T-helper 1 cell treated with Interleukin-12 subunit alpha and Interleukin-12 subunit beta and Interleukin-4 antibody, amounts not matched to agents 30 μg/mL and 1 μg/mL, for 36 hours (primary cell): ENCODE results near the gene GOLGA2.

Experiments used
- H3K27ac Mint-ChIP-seq: one replicate; pipeline ENCODE4 v1.8.0; 2021; ENCODE audit warnings: mild to moderate bottlenecking, mixed read lengths
- H3K27me3 Mint-ChIP-seq: one replicate; pipeline ENCODE4 v1.8.0; 2021; ENCODE audit warnings: low read depth, mixed read lengths
- H3K36me3 Mint-ChIP-seq: one replicate; pipeline ENCODE4 v1.8.0; 2021; ENCODE audit warnings: low read depth, mixed read lengths
- H3K4me1 Mint-ChIP-seq: one replicate; pipeline ENCODE4 v1.8.0; 2021; ENCODE audit warnings: low read depth, mixed read lengths
- H3K4me3 Mint-ChIP-seq: one replicate; pipeline ENCODE4 v1.8.0; 2021; ENCODE audit warnings: mild to moderate bottlenecking, moderate library complexity, mixed read lengths
- H3K9me3 Mint-ChIP-seq: one replicate; pipeline ENCODE4 v1.8.0; 2021; ENCODE audit warnings: mixed read lengths

Gene GOLGA2

DNA sequence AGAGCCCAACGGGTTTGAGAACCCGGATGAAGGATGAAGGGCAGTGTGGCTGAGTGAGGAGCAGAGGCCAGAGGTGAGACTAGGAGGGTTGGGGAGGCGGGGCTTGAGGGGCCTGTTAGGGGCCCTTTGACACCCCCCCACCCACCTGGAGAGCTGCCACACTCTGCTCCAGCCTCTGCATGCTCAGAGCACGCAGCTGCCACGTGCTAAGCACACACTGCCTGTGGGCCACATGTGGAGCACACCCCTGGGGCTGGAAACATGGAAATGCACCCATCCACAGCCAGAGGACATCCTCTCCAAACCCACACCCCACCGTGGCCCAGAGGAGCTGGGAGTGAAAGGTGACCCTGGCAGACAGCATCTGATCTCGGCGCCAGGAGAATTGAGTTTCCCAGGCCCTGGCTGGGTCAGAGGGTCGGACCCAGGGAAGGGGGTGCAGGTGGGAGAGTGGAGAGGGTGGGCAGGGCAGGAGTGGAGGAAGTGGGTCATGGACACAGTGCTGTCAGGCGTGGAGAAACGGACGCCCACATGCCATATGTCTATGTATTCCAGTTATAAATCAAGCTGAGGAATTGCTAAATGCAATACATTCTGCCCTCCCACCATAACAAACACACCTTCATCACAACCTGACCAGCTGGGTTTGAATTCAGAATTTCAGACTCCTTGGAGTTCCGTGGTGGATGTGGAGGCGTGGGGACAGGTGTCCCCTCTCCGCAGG lies 66.7 kb downstream of the GOLGA2 start:
- Mint-ChIP-seq H3K27me3 (peaks cover 47% of the 10 kb centered on the region), H3K4me3 (no peak overlapping the region), H3K27ac (no peak overlapping the region), H3K4me1 (peaks cover 3% of the 10 kb centered on the region), H3K9me3 (no peaks in the 10 kb centered on the region), H3K36me3 (no peaks in the 10 kb centered on the region)

DNA sequence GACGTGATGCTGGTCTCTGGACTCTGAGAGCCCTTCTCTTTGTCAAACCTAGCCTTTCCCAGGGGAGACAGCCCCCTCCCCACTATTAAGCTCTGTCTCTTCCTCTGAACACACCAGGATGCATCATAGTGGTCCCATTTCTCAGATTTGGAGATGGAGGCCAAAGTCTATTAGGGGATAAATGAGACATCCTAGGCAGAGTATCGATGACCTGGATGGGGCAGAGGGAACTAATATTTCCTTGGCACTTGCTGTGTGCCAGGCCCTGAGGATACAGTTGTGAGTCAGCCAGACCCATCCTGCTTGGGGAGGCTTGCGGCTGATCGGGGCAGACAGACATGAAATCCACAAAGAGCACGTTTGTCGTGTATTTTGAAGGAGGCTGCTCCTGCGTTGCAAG lies 67.4 kb downstream of the GOLGA2 start:
- H3K9me3 Mint-ChIP-seq: no peaks in the 10 kb centered on the region
- no peak overlapping the region for H3K4me3 Mint-ChIP-seq
- no peak overlapping the region for H3K27ac Mint-ChIP-seq
- no peaks in the 10 kb centered on the region for H3K36me3 Mint-ChIP-seq
- peaks cover 49% of the 10 kb centered on the region for H3K27me3 Mint-ChIP-seq
- H3K4me1 Mint-ChIP-seq: peaks cover 3% of the 10 kb centered on the region

DNA sequence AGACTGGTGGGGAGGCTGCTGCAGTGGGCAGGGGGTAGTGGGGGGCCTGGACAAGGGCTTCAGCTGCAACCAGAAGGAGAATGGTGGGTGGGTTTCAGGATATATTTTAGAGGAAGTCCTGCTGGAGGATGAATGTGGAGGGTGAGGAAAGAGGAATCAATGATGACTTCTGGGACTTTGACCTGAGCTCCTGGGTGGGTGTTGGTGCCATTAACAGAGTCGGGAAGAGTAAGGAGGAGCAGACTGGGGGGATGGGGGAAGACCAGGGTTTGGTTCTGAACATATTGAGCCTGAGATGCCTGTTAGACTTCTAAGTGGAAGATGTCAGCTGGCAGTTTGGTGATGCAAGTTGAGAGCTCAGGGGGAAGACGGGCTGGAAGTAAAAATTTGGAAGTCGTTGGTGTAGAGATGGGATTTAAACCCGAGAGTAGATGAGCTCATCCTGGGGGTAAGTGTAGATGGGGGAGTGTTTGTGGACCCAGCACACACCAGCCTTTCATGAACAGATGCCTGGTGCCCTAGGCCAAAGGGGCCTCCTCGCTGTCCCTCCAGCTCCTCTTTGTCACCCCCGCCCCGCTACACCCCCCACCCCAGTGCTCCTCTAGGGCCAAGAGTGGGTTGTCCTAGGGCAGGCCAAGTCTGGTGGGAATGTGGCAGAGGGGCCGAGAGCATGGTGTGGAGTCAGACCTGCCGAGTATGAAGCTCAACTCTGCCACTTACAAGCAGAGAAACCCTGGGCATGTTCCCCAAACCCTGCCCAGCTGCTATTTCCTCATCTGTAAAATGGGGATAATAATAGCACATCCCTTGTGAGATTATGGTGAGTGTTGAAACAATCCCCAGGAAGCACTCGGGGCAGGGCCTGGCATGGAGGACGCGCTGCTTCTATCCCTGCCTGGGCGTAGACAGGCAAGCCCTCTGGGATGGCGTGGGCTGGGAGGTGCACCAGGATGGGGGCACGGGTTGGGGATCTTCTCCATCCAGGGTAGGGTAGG lies 68.6 kb downstream of the GOLGA2 start:
- Mint-ChIP-seq H3K36me3 (no peaks in the 10 kb centered on the region), H3K27me3 (peaks cover 52% of the 10 kb centered on the region), H3K27ac (no peak overlapping the region), H3K4me1 (peaks cover 10% of the 10 kb centered on the region), H3K4me3 (no peak overlapping the region), H3K9me3 (no peaks in the 10 kb centered on the region)

DNA sequence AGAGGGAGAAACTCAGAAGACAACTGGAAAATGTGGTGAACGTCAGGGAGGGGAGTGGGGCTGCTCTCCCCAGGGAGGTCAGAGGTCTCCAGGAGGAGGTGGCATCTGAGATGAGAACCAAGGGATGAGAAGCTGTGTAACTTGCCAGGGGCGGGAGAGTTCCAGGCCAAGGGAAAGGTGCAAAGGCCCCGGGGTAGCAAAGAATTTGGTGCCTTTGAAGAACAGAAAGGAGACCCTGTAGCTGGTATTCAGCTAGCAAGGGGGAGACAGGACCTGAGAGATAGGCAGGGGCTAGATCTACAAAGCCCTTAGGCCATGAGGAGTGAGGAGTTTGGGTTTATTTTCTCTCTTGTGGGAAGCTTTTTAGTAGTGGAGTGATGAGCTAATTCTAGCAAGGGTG lies 69.3 kb downstream of the GOLGA2 start:
- Mint-ChIP-seq H3K4me1 (peaks cover 10% of the 10 kb centered on the region), H3K36me3 (no peaks in the 10 kb centered on the region), H3K27me3 (peaks cover 44% of the 10 kb centered on the region), H3K9me3 (no peaks in the 10 kb centered on the region), H3K27ac (no peak overlapping the region), H3K4me3 (no peak overlapping the region)
